Activated T-helper 1 cell treated with Interleukin-2 at 50 U/mL for 16 hours (primary cell): ENCODE results near the gene PIP5KL1.
A peak's percentile ranks its signal among the peaks of the same experiment; 100 is the strongest.

Source experiments
- DNase-seq: peaks from one replicate; pipeline ENCODE4 v3.0.0-alpha.2; 2020; ENCODE audit warnings: low read depth

The PIP5KL1 gene

DNA sequence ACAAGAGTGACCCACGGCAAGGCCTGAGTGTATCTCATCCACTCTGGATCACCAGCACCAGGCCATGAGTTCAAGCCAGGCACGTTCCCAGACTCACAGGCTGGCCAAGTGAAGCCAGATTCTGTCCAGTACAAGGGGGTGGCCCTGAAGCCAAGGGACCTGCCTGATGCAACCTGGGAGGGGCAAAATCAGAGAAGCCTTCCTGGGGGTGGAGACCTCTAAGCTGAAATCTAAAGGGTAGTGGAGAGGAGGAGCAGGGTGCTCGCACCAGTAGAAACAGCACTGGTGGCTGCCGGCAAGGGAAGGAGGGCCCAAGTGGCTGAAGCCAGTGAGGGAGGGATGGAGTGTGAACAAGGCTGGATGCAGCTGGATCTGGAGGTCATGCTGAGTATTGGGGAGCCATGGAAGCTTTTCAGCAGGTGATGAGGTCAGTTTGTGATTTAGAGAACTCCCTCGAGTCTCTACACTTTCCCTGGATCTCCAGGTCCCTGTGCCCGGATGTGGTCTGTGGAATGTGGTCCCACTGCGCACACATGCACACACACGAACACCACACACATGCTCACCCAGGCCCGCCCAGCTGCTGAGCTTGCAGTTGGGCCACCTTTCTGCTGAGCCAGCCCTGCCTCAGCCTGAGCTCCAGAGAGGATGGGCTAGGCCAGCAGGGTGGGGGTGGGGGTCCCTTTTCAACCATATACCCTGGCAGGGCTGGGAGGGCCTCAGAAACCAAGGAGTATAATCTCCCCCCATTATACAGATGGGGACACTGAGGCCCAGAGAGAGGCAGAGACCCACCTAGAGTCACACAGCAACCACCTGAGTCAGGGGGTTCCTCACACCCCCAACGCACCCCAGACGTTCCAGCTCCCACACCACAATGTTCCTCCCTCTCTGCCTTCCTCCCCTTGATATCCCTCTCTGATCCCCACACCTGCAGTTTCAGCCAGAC is 1.6 kb downstream of the PIP5KL1 start:
- no peak for DNase-seq

DNA sequence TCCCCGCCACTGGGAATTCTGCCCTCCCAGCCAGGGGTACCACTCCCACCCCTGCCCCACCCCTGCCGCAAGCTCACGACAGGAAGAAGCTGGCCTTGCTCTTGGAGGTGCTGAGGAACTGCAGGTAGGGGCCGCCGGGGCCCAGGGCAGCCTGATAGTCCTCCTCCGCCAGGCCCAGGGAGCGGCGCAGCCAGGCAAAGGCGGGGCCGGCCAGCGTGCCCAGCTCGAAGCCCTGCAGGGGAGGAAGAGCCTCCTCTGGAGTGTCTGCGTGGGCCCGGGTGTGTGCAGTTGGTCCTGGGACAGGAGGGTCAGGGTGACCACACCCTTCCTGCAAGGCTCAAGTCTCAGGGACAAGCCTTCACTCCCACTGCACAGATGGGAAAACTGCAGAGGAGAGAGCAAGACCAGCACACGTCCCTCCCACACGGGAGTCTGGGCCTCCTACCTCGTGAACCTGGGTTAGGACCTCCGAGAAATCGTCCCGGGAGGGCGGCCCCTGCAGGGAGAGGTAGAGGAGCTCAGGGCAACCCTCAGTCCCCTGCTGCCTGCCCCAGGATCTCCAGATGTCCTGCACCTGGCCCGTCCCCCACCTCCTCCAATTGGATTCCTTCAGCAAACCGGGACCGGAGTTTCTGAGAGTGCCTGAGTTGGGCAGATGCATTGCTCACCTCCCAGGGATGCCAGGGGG is 2.4 kb downstream of the PIP5KL1 start:
- no peak for DNase-seq

- peak; percentile 61 for DNase-seq
These were observed 3.2 kb downstream of the PIP5KL1 start for GRCh38 chr9:127927201-127927987.

DNA sequence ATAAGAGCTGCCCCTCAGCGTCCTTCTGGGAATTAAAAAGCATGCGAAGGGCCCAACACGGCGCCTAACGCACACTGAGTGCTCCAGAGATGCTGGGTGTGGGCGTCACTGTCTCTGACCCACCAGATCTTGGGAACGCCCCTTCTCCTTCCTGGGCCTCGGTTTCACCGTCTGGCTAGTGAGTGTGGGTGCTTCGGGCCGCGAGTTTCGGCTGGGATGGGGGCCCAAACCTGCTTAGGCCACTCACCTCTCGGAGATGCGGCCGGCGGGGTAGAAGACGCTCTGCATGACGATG is 3.7 kb downstream of the PIP5KL1 start:
- no peak for DNase-seq

DNA sequence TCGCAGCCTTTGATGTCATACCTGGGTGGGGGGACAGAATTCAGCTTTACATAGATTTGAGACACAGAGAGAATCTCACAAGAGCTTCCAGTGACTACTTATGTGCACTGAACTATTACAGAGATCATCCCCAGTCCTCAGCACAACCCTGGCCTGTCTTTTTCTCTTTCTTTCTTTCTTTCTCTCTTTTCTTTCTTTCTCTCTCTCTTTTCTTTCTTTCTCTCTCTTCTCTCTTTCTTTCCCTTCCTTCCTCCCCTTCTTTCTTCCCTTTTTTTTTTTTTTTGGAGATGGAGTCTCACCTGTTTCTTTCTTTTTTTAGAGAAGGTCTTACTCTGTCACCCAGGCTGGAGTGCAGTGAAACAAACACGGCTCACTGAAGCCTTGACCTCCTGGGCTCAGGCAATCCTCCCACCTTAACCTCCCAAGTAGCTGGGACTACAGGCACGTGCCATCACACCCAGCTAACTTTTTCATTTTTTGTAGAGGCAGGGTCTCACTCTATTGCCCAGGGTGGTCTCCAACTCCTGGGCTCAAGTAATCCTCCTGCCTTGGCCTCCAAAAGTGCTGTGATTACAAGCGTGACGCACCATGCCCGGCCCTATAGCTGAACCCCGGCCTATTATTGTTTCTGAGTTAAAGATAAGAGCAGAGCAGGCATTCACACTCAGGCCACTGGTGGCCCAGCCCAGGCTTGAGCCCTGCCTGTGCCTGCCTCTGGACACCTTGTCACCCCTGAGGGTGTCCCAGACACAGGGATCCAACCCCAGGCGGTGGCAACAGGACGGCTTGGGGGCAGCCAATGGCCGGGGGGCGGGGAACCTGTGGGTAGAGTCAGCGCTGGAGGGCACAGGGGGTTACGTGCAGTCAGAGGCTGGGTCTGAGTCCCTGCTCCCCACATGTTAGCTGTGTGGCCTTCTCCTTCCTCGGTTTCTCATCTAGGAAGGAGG is 4.3 kb downstream of the PIP5KL1 start:
- no peak for DNase-seq

DNA sequence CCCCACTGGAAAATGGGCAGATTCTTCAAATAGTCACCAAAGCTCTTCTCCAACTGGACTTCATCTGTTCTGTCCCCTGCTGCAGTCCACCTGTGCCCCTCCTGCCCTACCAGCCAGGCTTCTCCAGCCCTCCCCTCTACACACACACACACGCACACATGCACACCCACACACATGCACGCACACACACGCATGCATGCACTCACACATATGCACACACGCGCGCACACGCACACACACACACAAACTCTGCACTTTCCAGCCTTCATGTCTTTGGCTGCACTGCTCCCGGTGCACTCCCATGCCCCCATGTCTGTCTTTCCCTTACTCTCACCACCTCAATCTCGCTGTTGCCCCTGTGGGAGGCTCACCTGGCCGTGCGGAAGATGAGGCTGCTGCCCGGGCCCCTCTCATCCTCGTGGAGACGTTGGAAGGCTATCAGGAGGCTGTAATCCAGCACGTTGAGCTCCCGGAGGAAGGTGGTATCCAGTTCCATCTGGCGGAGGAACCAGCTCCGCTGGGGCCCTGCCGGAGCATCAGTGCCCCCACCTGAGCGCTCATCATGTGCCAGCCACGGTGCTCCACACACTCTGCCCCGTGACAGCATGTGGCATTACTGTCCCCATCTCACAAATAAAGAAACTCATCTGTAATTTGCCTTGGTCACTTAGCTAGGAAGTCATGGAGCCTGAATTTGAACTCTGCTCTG is 5.7 kb downstream of the PIP5KL1 start:
- no peak for DNase-seq

- no peak for DNase-seq
These were observed 6.8 kb downstream of the PIP5KL1 start for GRCh38 chr9:127923771-127924170.

- no peak for DNase-seq
These were observed 7.5 kb downstream of the PIP5KL1 start for GRCh38 chr9:127923046-127923445.

DNA sequence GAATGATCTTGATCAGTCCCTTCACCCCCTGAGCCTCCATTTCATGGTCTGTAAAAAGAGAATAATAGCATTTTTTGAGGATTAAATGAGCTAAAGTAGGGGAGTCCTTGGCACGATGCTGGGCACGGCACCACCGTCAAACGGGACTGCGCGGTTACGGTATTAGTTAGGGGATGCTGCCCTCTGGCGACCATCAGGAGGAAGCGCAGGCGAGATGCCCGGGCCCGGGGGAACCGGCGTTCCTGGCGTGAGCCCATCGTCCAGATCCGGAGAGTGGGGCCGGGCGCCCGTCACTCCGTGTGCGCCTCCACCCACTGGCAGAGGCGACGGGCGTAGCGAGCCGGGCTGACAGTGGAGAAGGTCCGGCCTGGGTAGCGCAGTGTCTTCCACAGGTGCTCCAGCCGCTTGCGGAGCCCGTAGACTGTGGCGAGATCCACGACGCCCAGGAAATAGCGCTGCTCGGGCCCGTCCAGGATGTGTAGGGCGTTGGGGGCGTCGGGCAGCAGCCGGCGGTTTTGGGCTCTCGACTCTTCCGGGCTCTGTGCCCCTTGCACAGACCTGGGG is 8.9 kb downstream of the PIP5KL1 start:
- DNase-seq: peak; percentile 66

DNA sequence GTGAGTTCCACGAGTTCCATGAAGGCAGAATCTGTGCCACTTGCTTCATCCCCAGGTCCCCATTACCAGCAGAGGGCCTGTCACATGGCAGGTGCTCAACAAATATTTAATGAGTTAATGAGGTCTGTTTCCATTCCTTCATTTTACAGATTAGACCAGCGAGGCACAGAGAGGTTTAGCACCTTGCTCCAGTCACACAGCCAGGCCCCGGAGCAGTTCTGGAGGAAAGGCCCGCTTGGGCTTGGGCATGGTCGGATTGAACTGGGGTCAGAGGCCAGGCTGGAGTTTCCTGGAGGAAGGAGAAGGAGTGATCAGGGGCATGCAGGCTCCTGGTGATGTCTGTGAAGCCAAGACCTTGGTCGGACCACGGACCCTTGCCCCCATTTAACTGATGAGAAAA is 9.8 kb downstream of the PIP5KL1 start:
- no peak for DNase-seq

DNA sequence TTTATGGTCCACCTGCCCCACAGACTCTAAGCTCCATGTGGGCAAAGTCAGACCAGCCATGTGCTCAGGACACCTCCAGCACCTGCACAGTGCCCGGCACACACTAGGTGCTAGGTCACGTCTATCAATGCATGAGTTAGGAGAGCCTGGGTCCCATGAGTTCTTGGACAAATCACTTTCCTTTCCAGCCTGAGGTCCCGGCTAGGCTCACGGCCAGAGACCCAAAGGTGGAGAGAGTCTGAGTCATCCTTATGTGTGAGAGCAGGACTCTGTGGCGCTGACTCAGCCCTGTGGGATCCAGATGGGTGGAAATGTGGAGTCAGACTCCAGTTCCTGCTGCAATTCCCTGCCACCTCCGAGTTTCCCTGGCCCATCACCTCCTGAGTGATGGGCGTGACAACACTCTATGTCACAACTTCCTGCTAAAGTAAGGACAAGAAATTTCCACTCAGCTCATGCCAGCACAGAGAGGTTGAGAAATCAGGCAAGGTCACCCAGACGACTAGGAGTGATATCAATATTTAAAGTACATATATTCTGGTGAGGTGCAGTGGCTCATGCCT is 11.2 kb downstream of the PIP5KL1 start:
- no peak for DNase-seq

- no peak for DNase-seq
These were observed 12.1 kb downstream of the PIP5KL1 start for GRCh38 chr9:127918183-127919107.

DNA sequence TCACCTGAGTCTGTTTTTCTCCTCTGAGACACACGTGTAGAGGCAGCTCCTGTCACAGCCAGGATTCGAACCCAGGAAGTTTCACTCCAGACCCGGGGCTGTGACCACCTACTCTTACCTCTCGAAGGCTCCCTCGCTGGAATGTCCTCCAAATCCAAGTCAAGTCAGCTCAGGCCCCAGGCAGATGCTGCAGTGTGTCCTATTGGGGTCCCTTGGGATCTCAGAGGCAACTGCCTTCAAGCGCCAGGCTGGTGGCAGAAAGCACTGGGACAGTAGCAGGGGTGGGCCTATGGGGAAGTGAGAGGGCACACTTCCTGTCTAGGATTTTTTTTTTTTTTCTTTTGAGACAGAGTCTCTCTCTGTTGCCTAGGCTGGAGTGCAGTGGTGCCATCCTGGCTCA is 13.0 kb downstream of the PIP5KL1 start:
- no peak for DNase-seq

- peak; percentile 93 for DNase-seq
These were observed 13.6 kb downstream of the PIP5KL1 start, which contains the start of gene ST6GALNAC4 for GRCh38 chr9:127916720-127917581. TSS of gene ST6GALNAC4 (minus strand) at chr9:127917041. CDS start at chr9:127916419, 622 bp downstream.

- DNase-seq: no peak
These were observed 14.5 kb downstream of the PIP5KL1 start for GRCh38 chr9:127915801-127916719.

- no peak for DNase-seq
These were observed 15.2 kb downstream of the PIP5KL1 start for GRCh38 chr9:127915325-127915752.

DNA sequence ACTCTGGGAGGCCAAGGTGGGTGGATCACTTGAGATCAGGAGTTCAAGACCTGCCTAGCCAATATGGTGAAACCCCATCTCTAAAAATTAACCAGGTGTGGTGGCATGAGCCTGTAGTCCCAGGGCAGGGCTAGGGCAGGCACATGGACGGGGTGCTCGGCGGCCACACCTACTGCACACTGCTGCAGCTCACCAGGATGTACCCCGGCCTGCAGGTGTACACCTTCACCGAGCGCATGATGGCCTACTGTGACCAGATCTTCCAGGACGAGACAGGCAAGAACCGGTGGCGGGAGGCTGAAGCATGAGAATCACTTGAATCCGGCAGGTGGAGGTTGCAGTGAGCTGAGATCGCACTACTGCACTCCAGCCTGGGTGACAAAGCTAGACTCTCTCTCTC is 16.9 kb downstream of the PIP5KL1 start:
- no peak for DNase-seq
